AG08395 (cell line): ENCODE measurements around the gene FBXL13.
A peak's percentile ranks its signal among the peaks of the same experiment; 100 is the strongest.
"Not testable (repeated sequence)": the region's sequence is repeated elsewhere in the genome, so short reads cannot be mapped to it uniquely, and the experiment has no call there.

Experiments used
- DNase-seq: peaks from one replicate; pipeline ENCODE4 v3.0.0; 2012; ENCODE audit warnings: mixed read lengths, low spot score

FBXL13 gene

DNA sequence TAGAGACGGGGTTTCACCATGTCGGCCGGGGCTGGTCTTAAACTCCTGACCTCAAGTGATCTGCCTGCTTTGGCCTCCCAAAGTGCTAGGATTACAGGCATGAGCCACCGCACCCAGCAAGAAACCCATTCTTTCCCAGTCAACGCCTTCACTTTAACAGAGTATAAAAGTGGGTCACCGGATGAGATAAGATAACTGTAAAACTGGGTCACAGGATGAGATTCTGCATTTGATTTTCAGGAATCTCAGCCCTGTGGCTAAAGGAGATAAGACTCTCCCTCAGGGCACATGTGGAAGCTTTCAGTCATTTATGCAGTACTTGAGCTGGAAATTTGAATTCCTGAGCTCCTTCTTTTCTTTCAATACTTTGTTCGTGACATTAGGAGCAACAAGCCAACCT, 91.0 kb downstream of the FBXL13 start:
- DNase-seq: no peak

GRCh38 chr7:102982235-102982634, 92.4 kb downstream of the FBXL13 start:
- DNase-seq: no peak

- no peak for DNase-seq
These were observed 93.1 kb downstream of the FBXL13 start for GRCh38 chr7:102981451-102981850.

- no peak for DNase-seq
These were observed 94.9 kb downstream of the FBXL13 start for GRCh38 chr7:102979670-102980069.

GRCh38 chr7:102978284-102978683, 96.3 kb downstream of the FBXL13 start:
- peak; percentile 31 for DNase-seq

GRCh38 chr7:102977586-102977985, 97.0 kb downstream of the FBXL13 start:
- DNase-seq: not testable (repeated sequence)

- DNase-seq: no peak
These were observed 98.1 kb downstream of the FBXL13 start for GRCh38 chr7:102976493-102976892.

DNA sequence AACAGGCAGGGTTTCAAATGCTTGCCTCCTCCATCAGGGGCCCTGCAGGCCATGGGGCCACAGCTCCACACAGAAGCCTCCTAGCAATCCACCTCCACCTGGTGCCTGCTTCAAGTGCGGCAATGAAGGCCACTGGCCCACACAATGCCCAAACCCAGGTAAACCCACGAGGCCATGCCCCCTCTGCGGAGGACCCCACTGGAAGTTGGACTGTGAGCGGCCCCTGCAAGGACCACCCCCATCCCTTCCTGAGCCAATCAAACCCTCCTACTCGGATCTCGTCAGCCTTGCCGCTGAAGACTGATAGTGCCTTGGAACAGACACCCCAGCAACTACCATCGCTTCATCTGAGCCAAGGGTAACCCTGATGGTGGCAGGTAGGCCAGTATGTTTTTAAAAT, 98.7 kb downstream of the FBXL13 start:
- DNase-seq: no peak

DNA sequence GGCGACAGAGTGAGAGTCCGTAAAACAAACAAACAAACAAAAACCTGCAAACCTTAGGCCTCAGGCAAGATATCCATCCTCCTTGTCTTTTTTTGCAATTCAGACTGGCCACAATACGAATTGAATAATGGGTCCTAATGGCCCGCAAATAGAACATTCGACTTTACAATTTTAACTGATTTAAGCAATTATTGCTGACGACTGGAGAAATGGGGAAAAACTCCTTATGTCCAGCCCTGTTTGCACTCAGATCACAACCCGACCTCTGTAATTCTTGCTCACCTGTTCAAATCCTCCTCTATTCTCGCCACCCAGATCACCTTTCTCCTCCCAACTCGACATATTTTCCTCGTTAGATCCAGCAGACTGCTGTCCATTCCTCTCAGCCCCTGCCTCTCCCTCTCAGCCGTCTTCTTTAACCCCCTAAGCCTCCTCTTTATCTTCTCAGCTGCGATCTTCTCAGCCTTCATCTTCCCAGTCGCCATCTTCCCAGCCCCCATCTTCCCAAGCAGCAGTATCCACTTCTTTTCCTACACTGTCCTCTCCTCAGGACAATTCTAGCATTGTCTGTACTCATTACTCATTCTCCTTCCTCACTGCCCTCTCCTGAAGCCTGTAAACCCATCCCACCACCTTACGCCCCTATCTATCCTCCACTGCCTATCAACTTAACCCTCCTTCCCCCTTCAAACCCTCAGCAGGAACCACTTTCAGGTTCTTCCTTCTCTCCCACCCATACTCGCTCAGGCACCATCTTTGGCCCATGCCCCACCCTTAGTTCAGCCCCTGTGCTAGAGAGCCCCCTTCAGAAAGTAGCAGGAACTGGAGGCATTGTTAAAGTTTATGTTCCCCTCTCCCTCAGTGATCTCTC, 100.0 kb downstream of the FBXL13 start:
- no peak for DNase-seq

GRCh38 chr7:102973096-102973802, 101.3 kb downstream of the FBXL13 start:
- no peak for DNase-seq

GRCh38 chr7:102967798-102968197, 106.8 kb downstream of the FBXL13 start:
- peak; percentile 31 for DNase-seq

DNA sequence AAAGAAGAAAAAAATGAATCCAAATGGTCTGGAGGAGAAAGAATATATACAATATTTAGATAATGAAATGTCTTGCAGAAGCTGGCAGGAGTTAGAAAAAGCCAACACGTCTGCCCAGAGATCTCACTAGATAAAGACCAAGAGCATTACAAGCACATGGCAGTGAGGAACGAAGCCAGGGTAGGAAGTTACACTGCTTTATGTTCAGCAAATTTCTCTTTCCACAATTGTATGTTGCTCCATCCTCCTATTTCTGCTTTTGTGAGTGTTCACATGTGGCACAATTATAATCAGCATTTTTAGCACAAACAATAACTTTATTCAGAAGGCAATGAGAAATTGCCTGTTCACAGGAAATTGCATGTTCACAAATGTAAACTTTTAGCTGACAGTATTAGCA, 108.1 kb downstream of the FBXL13 start:
- no peak for DNase-seq

DNA sequence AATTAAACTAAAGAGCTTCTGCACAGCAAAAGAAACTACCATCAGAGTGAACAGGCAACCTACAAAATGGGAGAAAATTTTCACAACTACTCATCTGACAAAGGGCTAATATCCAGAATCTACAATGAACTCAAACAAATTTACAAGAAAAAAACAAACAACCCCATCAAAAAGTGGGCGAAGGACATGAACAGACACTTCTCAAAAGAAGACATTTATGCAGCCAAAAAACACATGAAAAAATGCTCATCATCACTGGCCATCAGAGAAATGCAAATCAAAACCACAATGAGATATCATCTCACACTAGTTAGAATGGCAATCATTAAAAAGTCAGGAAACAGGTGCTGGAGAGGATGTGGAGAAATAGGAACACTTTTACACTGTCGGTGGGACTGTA, 112.6 kb downstream of the FBXL13 start:
- DNase-seq: not testable (repeated sequence)

DNA sequence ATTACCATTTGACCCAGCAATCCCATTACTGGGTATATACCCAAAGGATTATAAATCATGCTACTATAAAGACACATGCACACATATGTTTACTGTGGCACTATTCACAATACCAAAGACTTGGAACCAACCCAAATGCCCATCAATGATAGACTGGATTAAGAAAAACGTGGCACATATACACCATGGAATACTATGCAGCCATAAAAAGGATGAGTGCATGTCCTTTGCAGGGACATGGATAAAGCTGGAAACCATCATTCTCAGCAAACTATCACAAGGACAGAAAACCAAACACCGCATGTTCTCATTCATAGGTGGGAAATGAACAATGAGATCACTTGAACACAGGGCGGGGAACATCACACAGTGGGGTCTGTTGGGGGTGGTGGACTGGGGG, 116.6 kb downstream of the FBXL13 start:
- not testable (repeated sequence) for DNase-seq

DNA sequence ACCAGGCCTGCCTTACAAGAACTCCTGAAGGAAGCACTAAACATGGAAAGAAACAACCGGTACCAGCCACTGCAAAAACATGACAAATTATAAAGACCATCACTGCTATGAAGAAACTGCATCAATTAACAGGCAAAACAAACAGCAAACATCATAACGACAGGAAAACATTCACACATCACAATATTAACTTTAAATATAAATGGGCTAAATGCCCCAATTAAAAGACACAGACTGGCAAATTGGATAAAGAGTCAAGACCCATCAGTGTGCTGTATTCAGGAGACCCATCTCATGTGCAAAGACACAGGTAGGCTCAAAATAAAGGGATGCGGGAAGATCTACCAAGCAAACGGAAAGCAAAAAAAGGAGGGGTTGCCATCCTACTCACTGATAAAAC, 120.2 kb downstream of the FBXL13 start:
- DNase-seq: not testable (repeated sequence)

- no peak for DNase-seq
These were observed 121.2 kb downstream of the FBXL13 start for GRCh38 chr7:102953406-102953805.

DNA sequence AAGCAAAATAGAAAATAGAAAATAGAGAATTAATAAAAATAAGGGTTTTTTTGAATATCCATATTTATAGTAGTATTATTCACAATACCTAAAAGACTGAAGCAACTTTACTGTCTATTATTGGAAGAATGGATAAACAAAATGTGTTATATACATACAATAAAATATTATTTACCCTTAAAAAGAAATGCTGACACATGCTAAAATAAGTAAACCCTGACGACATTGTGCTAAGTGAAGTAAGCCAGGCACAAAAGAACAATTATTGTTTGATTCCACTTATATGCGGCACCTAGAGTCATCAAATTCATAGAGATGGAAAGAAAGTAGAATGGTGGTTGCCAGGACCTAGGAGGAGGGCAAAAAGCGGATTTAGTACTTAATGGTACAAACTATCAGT, 122.8 kb downstream of the FBXL13 start:
- DNase-seq: no peak

DNA sequence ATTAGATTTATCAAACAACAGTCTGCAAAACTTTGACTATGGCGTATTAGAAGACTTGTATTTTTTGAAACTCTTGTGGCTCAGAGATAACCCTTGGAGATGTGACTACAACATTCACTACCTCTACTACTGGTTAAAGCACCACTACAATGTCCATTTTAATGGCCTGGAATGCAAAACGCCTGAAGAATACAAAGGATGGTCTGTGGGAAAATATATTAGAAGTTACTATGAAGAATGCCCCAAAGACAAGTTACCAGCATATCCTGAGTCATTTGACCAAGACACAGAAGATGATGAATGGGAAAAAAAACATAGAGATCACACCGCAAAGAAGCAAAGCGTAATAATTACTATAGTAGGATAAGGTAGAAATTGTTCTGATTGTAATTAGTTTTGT, 130.4 kb downstream of the FBXL13 start:
- DNase-seq: no peak

DNA sequence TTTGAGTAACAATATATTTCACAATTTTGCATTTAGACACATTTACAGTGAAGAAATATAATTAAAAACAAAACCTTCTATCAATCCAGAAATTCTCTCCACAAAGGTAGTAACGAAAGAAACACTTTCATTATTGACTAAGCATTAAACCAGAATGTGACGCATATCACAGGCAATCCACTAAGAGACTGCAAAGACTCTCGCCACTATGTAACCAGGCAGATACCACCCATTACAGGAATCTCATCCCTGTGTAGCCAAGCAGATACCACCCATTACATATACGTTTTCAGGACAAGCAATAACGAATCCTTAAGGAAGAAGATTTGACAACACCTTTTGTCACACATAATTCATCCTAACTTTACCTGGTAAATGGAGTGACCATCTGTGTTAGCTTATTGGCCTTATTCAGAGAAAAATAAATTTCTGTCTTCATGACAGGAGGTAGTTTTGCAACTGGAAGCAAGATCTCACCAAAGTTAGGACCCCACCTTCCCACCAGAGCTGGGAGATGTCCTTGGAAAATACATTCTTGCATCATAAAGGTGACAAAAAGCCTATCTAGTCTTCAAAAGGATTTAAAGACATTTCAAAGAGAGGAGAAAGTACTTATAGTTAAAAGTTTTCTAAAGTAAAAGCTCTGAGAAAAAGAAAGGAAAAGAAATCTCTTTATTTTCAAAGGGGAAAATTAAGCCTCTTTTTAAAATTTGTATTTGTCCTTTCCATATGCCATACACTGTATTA, 131.0 kb downstream of the FBXL13 start:
- DNase-seq: no peak

- no peak for DNase-seq
These were observed 131.7 kb downstream of the FBXL13 start for GRCh38 chr7:102942868-102943267.

DNA sequence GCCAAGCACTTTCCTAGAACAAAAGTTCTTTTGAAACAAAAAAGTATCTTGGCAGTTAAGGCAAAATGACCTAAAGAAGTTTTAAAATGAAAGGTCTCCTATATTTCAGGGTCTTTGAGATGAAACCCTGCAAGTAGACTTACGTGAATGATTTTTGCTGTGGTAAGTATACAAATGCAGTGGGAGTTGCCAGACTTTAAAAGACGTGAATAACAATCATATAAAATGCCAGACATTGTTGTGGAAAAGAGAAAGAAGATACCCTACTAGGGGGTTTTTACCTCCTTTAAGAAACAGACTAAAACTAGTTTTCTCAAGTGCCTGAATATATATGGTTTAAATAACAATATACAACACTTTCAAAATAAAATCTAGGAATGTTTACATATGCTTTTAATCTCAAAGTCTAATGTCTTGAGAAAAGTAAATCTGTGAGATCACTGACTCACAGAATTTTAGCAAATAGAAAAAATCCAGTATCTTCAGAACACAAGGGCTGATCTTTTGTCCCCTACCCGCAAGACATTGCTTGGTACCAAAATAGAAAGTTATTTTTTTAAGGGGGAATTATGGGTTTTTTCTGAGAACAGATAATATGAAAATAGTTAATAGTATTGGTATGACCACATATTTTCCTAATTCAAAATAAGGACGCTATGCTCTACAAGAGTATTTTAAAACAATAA, 132.3 kb downstream of the FBXL13 start:
- no peak for DNase-seq

DNA sequence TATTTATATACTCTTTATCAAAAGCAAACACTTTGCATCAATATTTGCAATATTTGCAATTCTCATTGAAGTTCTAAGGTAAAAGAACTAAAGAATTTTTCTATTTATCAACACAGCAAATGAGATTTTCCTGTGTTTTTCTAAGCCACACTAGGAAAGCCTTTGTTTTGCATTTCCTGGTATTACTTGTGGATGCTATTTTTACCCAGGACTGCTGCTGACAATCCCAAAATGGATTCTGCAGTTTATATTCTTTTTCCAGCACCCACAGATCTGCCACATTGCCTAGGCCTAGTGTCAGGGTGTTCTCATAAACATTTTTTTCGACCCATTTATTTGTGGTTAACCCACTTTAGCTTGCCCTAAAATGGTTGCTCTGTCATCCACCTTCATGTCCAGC, 135.9 kb downstream of the FBXL13 start:
- no peak for DNase-seq
